Stimulated activated CD8-positive, alpha-beta memory T cell treated with anti-CD3 and anti-CD28 coated beads, Interleukin-12 subunit alpha, Interleukin-12 subunit beta, amount 100 ng/mL, for 24 hours (primary cell): ENCODE data around the gene BZW2.
"Not testable (repeated sequence)": the region's sequence is repeated elsewhere in the genome, so short reads cannot be mapped to it uniquely, and the experiment has no call there.

ENCODE experiments used
- DNase-seq: peaks from one replicate; pipeline ENCODE4 v3.0.0-alpha.2; 2020; ENCODE audit errors: extremely low read depth

Gene BZW2

GRCh38 chr7:16670731-16671344 lies 24.9 kb downstream of the BZW2 start:
- DNase-seq, result no peak

- no peak for DNase-seq
Measured at GRCh38 chr7:16671811-16672210, 25.8 kb downstream of the BZW2 start.

- no peak for DNase-seq
Measured at GRCh38 chr7:16675277-16675676, 29.3 kb downstream of the BZW2 start.

GRCh38 chr7:16677978-16678494 lies 32.1 kb downstream of the BZW2 start:
- DNase-seq, result no peak

GRCh38 chr7:16678645-16679566 lies 32.9 kb downstream of the BZW2 start:
- not testable (repeated sequence) for DNase-seq

GRCh38 chr7:16684935-16685334 lies 39.0 kb downstream of the BZW2 start:
- no peak for DNase-seq

- DNase-seq, result no peak
Measured at GRCh38 chr7:16685535-16685934, 39.6 kb downstream of the BZW2 start.

- no peak for DNase-seq
Measured at GRCh38 chr7:16688249-16688648, 42.3 kb downstream of the BZW2 start.

GRCh38 chr7:16691241-16691640 lies 45.3 kb downstream of the BZW2 start:
- DNase-seq, result no peak

GRCh38 chr7:16693601-16694318 lies 47.8 kb downstream of the BZW2 start:
- DNase-seq, result no peak

- no peak for DNase-seq
Measured at GRCh38 chr7:16694806-16695205, 48.8 kb downstream of the BZW2 start.

GRCh38 chr7:16695621-16696237 lies 49.7 kb downstream of the BZW2 start:
- DNase-seq, result no peak

GRCh38 chr7:16697507-16698199 lies 51.7 kb downstream of the BZW2 start:
- DNase-seq, result no peak

- no peak for DNase-seq
Measured at GRCh38 chr7:16698200-16698905, 52.4 kb downstream of the BZW2 start.

- no peak for DNase-seq
Measured at GRCh38 chr7:16702441-16702840, 56.5 kb downstream of the BZW2 start.

- no peak for DNase-seq
Measured at GRCh38 chr7:16708511-16708910, 62.5 kb downstream of the BZW2 start.

GRCh38 chr7:16708980-16709379 lies 63.0 kb downstream of the BZW2 start:
- DNase-seq, result no peak

GRCh38 chr7:16710651-16711050 lies 64.7 kb downstream of the BZW2 start:
- no peak for DNase-seq

- DNase-seq, result no peak
Measured at GRCh38 chr7:16711730-16712129, 65.7 kb downstream of the BZW2 start.

- no peak for DNase-seq
Measured at GRCh38 chr7:16712916-16713315, 66.9 kb downstream of the BZW2 start.

- no peak for DNase-seq
Measured at GRCh38 chr7:16715928-16716327, 69.9 kb downstream of the BZW2 start.
